Measurements from ENCODE around the gene EARS2. TPM values are rescaled to one million over a fixed set of nuclear protein-coding genes. Genes with fewer than 3 reads are reported as not detected.

The EARS2 gene
- total and polyA plus RNA-seq, 10 donors = 9.8 to 21.8 (median 17.2) TPM

GRCh38 chr16:23480257-23480656 is 76.9 kb downstream of the EARS2 start:
- no peak overlapping the region for H3K27ac ChIP-seq
- TF ChIP-seq, protein P1, sequence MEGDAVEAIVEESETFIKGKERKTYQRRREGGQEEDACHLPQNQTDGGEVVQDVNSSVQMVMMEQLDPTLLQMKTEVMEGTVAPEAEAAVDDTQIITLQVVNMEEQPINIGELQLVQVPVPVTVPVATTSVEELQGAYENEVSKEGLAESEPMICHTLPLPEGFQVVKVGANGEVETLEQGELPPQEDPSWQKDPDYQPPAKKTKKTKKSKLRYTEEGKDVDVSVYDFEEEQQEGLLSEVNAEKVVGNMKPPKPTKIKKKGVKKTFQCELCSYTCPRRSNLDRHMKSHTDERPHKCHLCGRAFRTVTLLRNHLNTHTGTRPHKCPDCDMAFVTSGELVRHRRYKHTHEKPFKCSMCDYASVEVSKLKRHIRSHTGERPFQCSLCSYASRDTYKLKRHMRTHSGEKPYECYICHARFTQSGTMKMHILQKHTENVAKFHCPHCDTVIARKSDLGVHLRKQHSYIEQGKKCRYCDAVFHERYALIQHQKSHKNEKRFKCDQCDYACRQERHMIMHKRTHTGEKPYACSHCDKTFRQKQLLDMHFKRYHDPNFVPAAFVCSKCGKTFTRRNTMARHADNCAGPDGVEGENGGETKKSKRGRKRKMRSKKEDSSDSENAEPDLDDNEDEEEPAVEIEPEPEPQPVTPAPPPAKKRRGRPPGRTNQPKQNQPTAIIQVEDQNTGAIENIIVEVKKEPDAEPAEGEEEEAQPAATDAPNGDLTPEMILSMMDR (IDR thresholded peaks at IDR 0.05 in 8 of 11, conservative IDR thresholded peaks at IDR 0.05 in 3 of 11) = no peak
- TF ChIP-seq POLR2A (IDR thresholded peaks at IDR 0.05) (no peak), POLR2AphosphoS5 (IDR thresholded peaks at IDR 0.05) (no peak)
- 84 to 99% (median 89%) methylated on average over 3 to 4 of the region's 4 CpGs for WGBS, 5 donors
- peaks cover 0 to 5% (median 0%) of the 10 kb centered on the region in 6 donors for H3K4me1 ChIP-seq
- no peak overlapping the region for H3K4me3 ChIP-seq
- no peaks in the 10 kb centered on the region for H3K27me3 ChIP-seq (replicated peaks in 1 of 7)
- DNase-seq = peak; percentile 14
- H3K9me3 ChIP-seq = no peaks in the 10 kb centered on the region
- intact Hi-C loops (cut with DNase I; ENCODE audit: low total_unique reads) = no loop called here
- H3K36me3 ChIP-seq = peaks cover 14 to 100% (median 98%) of the 10 kb centered on the region in 6 donors

GRCh38 chr16:23479138-23479537 is 78.0 kb downstream of the EARS2 start:
- intact Hi-C loops (cut with DNase I; ENCODE audit: low total_unique reads) = no loop called here
- H3K27me3 ChIP-seq (replicated peaks in 1 of 7) = no peaks in the 10 kb centered on the region
- H3K36me3 ChIP-seq = peaks cover 14 to 100% (median 98%) of the 10 kb centered on the region in 6 donors
- H3K4me1 ChIP-seq = peaks cover 0 to 5% (median 0%) of the 10 kb centered on the region in 6 donors
- WGBS, 5 donors = 88 to 96% (median 90%) methylated on average over 3 of the region's 3 CpGs
- peak; percentile 48 for DNase-seq
- no peak overlapping the region for H3K4me3 ChIP-seq
- no peak overlapping the region for H3K27ac ChIP-seq
- H3K9me3 ChIP-seq = no peaks in the 10 kb centered on the region
- TF ChIP-seq POLR2A (IDR thresholded peaks at IDR 0.05) (no peak), POLR2AphosphoS5 (IDR thresholded peaks at IDR 0.05) (no peak)
- TF ChIP-seq, protein P1 (IDR thresholded peaks at IDR 0.05 in 8 of 11, conservative IDR thresholded peaks at IDR 0.05 in 3 of 11) = no peak

GRCh38 chr16:23478566-23478965 is 78.6 kb downstream of the EARS2 start:
- intact Hi-C loops (cut with DNase I; ENCODE audit: low total_unique reads) = no loop called here
- H3K9me3 ChIP-seq = no peaks in the 10 kb centered on the region
- 93 to 100% (median 96%) methylated on average over 3 of the region's 3 CpGs; no CpG with 5 or more reads in 1 of the 5 donors for WGBS, 5 donors
- H3K36me3 ChIP-seq = peaks cover 14 to 100% (median 99%) of the 10 kb centered on the region in 6 donors
- no peaks in the 10 kb centered on the region for H3K27me3 ChIP-seq (replicated peaks in 1 of 7)
- H3K27ac ChIP-seq = no peak overlapping the region
- peak; percentile 57 for DNase-seq
- H3K4me1 ChIP-seq = peaks cover 0 to 5% (median 0%) of the 10 kb centered on the region in 6 donors
- no peak overlapping the region for H3K4me3 ChIP-seq
- TF ChIP-seq POLR2A (IDR thresholded peaks at IDR 0.05) (no peak), POLR2AphosphoS5 (IDR thresholded peaks at IDR 0.05) (no peak)
- TF ChIP-seq, protein P1 (IDR thresholded peaks at IDR 0.05 in 8 of 11, conservative IDR thresholded peaks at IDR 0.05 in 3 of 11) = no peak

GRCh38 chr16:23476289-23476688 is 80.9 kb downstream of the EARS2 start:
- intact Hi-C loops (cut with DNase I; ENCODE audit: low total_unique reads) = no loop called here
- H3K4me1 ChIP-seq = peaks cover 0 to 5% (median 0%) of the 10 kb centered on the region in 6 donors
- peaks cover 9 to 100% (median 97%) of the 10 kb centered on the region in 6 donors for H3K36me3 ChIP-seq
- no peaks in the 10 kb centered on the region for H3K27me3 ChIP-seq (replicated peaks in 1 of 7)
- DNase-seq = no peak
- H3K9me3 ChIP-seq = no peaks in the 10 kb centered on the region
- H3K4me3 ChIP-seq = no peak overlapping the region
- 88 to 98% (median 92%) methylated on average over 1 of the region's 1 CpG for WGBS, 5 donors
- no peak overlapping the region for H3K27ac ChIP-seq
- no peak for TF ChIP-seq POLR2AphosphoS5 (IDR thresholded peaks at IDR 0.05)
- TF ChIP-seq POLR2A (IDR thresholded peaks at IDR 0.05) = no peak
- TF ChIP-seq, protein P1 (IDR thresholded peaks at IDR 0.05 in 8 of 11, conservative IDR thresholded peaks at IDR 0.05 in 3 of 11) = no peak

Other genes with a start within 250 kb of the EARS2 start
- gene COG7, start 104.2 kb downstream of the EARS2 start, total RNA-seq = 10 to 100 TPM; 15.9 to 25.5 (median 19.9) TPM
- 10 to 100 TPM in 2 of 3 donors, 1 to 10 TPM in 1; 9.6 to 17.5 (median 17.0) TPM for gene COG7, start 104.2 kb downstream of the EARS2 start, polyA plus RNA-seq
- gene GGA2, start 46.9 kb downstream of the EARS2 start, total RNA-seq = 100 to 1,000 TPM; 131 to 179 (median 152) TPM
- gene GGA2, start 46.9 kb downstream of the EARS2 start, polyA plus RNA-seq = 10 to 100 TPM; 49.4 to 57.2 (median 56.6) TPM
- 10 to 100 TPM; 39.0 to 63.7 (median 43.4) TPM for gene UBFD1, start 377 bp upstream of the EARS2 start, total RNA-seq
- gene UBFD1, start 377 bp upstream of the EARS2 start, polyA plus RNA-seq = 1 to 10 TPM; 4.2 to 9.1 (median 6.5) TPM
- 10 to 100 TPM; 40.1 to 91.0 (median 49.0) TPM for gene NDUFAB1, start 39.0 kb upstream of the EARS2 start, total RNA-seq
- 100 to 1,000 TPM in 1 of 3 donors, 10 to 100 TPM in 2; 71.7 to 140 (median 98.1) TPM for gene NDUFAB1, start 39.0 kb upstream of the EARS2 start, polyA plus RNA-seq
- gene PALB2, start 84.0 kb upstream of the EARS2 start, total RNA-seq = 10 to 100 TPM in 6 of 7 donors, 1 to 10 TPM in 1; 9.6 to 22.0 (median 13.7) TPM
- 10 to 100 TPM in 2 of 3 donors, 1 to 10 TPM in 1; 9.3 to 13.3 (median 10.1) TPM for gene PALB2, start 84.0 kb upstream of the EARS2 start, polyA plus RNA-seq
- 10 to 100 TPM; 36.5 to 62.5 (median 51.8) TPM for gene DCTN5, start 84.1 kb upstream of the EARS2 start, total RNA-seq
- gene DCTN5, start 84.1 kb upstream of the EARS2 start, polyA plus RNA-seq = 10 to 100 TPM; 11.9 to 21.6 (median 13.6) TPM
- 10 to 100 TPM in 3 of 7 donors, 1 to 10 TPM in 4; 4.8 to 19.4 (median 8.4) TPM for gene PLK1, start 121.5 kb upstream of the EARS2 start, total RNA-seq
- gene PLK1, start 121.5 kb upstream of the EARS2 start, polyA plus RNA-seq = 1 to 10 TPM; 2.0 to 6.9 (median 6.4) TPM
- gene ERN2, start 155.9 kb upstream of the EARS2 start, total RNA-seq = not detected
- under 1 TPM in 1 of 3 donors, not detected in 2; 0.05 TPM for gene ERN2, start 155.9 kb upstream of the EARS2 start, polyA plus RNA-seq
- gene CHP2, start 197.7 kb upstream of the EARS2 start, total RNA-seq = not detected
- under 1 TPM in 1 of 3 donors, not detected in 2; 0.06 TPM for gene CHP2, start 197.7 kb upstream of the EARS2 start, polyA plus RNA-seq